RPMI7951 (cell line): ENCODE measurements around the gene ACTN3. TPM values are rescaled to one million over a fixed set of nuclear protein-coding genes. Genes with fewer than 3 reads are reported as not detected.
"Not testable (repeated sequence)": the region's sequence is repeated elsewhere in the genome, so short reads cannot be mapped to it uniquely, and the experiment has no call there.

ENCODE experiments used
- DNase-seq: peaks from one replicate; pipeline ENCODE4 v3.0.0-alpha.2; 2012; ENCODE audit warnings: low read depth
- total RNA-seq: library from RNA; depleted of rRNA; stranded (reverse); fragments of >200 nt; shearing (Covaris generic); gene quantifications from 2 replicates; pipeline ENCODE4 v1.2.3, GENCODE V29; 2014; rRNA removed

The ACTN3 gene
- total RNA-seq, 1 experiment from 2014 or later = under 0.01 TPM

DNA sequence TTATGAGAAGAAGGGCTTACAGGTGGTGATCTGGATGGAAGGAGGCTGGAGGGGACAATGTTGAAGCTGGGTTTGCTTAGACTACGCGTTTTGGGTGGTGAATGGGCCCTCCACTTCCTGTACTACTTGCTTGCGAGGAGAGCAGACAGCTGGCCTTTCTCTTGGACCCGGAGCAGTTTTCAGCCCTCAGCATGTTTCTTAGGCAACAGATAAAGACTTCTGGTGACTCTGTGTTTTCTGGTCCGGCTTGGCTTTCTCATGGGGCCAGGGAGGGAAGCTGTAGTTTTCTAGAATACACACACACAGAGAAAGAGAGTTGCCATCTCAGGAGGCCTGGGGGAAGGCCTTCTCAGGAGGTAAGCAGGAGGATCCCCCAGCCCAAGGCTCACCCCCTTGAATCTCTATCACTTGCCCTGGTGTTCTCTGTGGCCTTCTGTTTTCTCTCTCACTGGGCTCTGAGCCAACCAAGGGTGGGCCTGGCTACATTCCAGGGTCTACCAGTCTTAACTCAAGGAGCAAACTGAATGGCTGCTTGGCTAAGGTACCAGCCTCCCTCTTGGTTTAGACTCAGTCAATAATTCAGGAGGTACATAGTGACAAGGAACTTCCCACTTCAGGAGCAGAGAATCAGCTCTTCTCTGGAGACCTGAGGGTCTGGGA, 48.7 kb downstream of the ACTN3 start:
- DNase-seq = peak; percentile 25

DNA sequence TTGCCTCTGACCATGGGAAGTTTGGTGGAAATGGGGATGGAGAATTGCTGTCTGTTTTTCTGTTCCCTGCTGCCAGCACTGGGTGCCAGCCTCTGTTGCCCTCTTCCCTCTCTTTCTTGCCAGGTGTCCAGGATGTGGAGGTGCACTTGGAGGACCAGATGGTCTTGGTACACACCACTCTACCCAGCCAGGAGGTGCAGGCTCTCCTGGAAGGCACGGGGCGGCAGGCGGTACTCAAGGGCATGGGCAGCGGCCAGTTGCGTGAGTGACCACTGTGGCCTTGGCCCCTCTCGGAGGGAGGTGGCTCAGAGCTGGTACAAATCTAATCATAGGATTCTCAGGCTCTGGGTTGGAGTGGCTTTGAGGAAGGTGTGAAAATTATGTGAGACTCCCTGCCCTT, 52.3 kb downstream of the ACTN3 start:
- no peak for DNase-seq

DNA sequence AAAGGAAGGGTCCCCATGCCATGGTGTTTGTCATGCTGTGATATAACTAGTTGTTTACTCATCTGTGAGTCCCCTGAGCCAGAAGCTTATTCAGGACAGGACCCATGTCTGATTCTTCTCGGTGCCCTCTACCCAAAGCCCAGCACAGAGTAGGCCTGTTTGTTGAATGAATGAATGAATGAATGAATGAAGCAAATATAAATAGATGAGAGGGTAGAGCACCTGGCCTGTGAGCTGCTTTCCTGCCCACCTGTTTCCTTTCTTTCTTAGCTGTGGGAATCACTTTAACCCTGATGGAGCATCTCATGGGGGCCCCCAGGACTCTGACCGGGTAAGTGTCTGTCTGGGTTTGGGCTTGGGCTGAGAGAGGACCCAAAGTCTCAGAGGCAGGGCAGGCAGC, 53.5 kb downstream of the ACTN3 start:
- no peak for DNase-seq

DNA sequence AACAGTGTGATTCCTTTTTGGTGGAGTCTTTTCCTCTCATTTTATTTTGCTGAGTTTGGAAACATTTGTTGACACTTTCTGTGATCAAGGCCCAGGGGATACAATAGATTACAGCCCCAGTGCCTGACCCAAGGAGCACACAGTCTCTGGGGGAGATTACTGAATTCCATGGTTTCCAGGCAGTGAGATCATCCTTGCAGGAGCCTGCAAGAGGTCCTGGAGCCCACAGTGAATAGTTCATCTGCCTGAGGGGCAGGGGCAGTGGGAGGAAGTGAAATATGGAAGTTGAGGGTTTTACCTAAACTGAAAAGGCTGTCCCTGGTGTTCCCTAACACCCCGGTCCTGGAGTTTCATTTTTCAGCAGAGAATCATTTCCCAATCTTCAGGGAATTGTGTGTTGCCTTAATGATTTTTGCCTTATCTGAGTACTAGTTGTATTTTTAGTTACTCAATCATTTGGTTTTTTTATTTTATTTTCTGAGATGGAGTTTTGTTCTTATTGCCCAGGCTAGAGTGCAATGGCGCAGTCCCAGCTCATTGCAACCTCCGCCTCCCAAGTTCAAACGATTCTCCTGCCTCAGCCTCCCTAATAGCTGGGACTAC, 54.0 kb downstream of the ACTN3 start:
- DNase-seq = no peak

DNA sequence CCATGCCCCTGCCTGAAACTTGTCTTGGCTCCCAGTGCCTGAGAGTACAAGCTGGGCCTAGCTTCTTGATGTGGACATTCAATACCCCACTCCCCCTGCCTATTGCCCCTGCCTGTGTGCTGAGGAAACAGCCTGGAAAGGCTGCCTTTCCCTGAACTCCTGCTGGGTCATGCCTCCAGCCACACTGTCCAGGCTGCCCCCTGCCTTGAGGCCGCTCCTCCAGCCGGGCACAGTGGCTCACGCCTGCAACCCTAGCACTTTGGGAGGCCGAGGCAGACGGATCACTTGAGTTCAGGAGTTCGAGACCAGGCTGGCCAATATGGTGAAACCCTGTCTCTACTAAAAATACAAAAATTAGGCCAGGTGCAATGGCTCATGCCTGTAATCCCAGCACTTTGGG, 56.4 kb downstream of the ACTN3 start:
- no peak for DNase-seq

DNA sequence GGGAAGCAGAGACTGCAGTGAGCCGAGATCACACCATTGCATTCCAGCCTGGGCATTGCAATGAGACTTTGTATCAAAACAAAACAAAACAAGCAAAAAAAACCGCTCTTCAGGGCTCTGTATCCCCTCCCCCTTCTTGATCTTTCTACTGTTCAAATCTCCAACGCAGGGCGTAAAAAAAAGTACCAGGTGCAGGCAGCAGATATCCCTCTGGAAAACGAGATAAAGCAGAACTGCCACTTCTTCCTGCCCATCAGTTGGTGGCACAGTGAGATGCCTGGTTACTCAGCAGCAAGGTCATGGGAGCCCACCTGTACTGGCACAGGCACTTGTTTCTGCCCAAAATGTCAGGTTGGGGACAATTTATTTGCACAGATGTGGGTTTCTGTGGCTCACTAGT, 57.5 kb downstream of the ACTN3 start:
- no peak for DNase-seq

DNA sequence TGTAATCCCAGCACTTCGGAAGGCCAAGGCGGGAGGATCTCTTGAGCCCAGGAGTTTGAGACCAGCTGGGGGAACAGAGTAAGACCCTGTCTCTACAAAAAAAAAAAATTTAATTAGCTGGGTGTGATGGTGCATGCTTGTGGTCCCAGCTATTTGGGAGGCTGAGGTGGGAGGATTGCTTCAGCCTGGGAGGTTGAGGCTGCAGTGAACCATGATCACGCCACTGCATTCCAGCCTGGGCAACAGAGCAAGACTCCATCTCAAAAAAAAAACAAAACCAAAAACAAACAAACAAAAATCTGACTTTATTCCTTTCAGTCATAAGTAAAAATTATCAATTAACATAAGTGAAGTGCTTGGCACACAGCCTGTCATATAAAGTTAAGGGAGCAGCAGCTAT, 59.9 kb downstream of the ACTN3 start:
- not testable (repeated sequence) for DNase-seq

DNA sequence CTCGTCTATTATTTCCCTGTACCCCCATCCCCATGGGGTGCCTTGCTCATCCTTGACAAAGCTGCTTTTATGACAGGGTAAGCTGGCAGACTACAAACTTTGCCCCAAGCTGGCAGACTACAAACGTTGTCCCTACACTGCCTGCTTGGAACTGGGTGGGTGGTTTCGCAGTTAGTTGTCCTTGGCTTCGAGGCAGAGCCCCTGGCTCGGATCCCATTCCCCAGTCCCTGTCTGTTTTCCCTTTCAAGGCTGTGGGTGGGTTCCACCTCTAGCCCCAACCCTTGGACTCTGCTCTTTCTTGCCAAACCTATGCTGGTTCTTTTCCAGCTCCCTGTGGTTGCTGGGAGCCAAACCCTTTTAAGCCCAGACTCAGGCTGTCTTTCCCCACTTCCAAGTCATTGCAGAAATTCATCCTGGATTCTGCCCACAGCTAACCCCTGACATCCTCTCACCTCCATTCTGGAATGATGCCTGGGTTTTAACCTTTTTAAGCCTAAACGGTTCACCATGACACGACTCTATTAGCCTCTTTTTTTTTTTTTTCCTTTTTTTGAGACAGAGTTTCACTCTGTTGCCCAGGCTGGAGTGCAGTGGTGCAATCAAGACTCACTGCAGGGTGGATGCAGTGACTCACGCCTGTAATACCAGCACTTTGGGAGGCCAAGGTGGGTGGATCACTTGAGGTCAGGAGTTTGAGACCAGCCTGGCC, 60.6 kb downstream of the ACTN3 start:
- DNase-seq = peak; percentile 88

DNA sequence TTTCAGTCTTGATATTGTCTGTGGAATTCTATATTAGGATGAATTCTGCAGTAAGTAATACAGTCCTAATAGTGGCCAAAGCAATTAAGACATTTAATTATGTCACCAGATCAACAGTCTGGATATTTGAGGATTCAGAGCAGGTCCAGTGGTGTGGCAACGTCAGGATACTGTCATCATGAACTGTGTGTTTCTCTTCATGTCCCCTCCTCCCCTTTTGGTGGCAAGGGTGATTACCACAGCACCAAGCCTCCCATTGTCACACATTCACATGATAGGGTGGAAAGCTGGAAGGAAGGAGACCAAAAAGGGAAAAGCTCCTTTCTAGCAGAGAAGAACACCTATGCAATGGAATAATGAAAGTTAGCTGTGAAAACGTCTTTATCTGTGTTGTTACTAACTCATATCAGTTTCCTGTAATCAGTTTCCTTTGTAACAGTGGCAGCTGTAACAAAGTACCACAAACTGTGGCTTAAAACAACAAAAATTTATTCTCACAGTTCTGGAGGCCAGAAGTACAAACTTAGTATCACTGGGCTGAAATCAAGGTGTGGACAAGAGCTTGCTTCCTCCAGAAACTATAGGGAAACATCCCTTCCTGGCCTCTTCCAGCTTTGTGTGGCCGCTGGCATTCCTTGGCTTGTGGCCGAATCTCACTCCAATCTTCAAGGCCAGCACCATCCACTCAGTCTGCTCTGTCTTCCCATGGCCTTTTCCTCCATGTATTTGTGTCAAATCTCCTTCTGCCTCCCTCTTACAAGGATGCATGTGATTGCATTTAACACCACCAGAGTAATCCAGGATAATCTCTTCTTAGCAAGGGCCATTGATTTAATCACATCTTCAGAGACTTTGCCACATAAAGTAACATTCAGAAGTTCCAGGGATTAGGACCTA, 63.3 kb downstream of the ACTN3 start:
- no peak for DNase-seq

DNA sequence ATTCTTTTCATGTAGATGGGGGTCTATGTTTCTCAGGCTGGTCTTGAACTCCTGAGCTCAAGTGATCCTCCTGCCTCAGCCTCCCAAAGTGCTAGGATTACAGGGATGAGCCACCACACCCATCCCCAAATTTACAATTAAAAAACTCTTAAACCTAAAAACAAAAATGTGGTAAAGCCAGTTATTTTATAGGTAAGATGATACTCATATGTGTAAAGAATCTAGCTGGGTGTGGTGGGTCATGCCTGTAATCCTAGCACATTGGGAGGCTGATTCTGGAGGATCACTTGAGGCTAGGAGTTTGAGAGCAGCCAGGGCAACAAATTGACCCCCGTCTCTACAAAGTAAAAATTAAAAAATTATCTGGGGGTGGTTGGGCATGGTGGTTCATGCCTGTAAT, 65.8 kb downstream of the ACTN3 start:
- no peak for DNase-seq

Other genes starting within 250 kb of the ACTN3 start
- gene CD248, start 229.9 kb upstream of the ACTN3 start, total RNA-seq = not detected in 2 replicates
- 28.0 and 38.8 TPM in 2 replicates for gene RIN1, start 210.5 kb upstream of the ACTN3 start, total RNA-seq
- gene BRMS1, start 201.8 kb upstream of the ACTN3 start, total RNA-seq = 91.7 and 92.6 TPM in 2 replicates
- 49.3 and 50.5 TPM in 2 replicates for gene B4GAT1, start 199.3 kb upstream of the ACTN3 start, total RNA-seq
- gene SLC29A2, start 175.1 kb upstream of the ACTN3 start, total RNA-seq = 0.39 and 1.4 TPM in 2 replicates
- gene NPAS4, start 125.9 kb upstream of the ACTN3 start, total RNA-seq = not detected in 2 replicates
- gene MRPL11, start 108.1 kb upstream of the ACTN3 start, total RNA-seq = 67.6 and 74.4 TPM in 2 replicates
- 6.6 TPM in 2 replicates for gene PELI3, start 80.0 kb upstream of the ACTN3 start, total RNA-seq
- gene DPP3, start 66.5 kb upstream of the ACTN3 start, total RNA-seq = 36.8 and 46.4 TPM in 2 replicates
- gene BBS1, start 36.3 kb upstream of the ACTN3 start, total RNA-seq = 17.5 and 29.6 TPM in 2 replicates
- gene ZDHHC24, start 855 bp upstream of the ACTN3 start, total RNA-seq = 7.2 and 10.9 TPM in 2 replicates
- 26.3 and 27.5 TPM in 2 replicates for gene CTSF, start 21.7 kb downstream of the ACTN3 start, total RNA-seq
- gene CCDC87, start 46.2 kb downstream of the ACTN3 start, total RNA-seq = 0.10 and 0.84 TPM in 2 replicates
- gene CCS, start 46.3 kb downstream of the ACTN3 start, total RNA-seq = 28.5 and 33.3 TPM in 2 replicates
- gene RBM14, start 69.7 kb downstream of the ACTN3 start, total RNA-seq = 32.8 and 34.1 TPM in 2 replicates
- gene RBM4, start 91.8 kb downstream of the ACTN3 start, total RNA-seq = 126 and 138 TPM in 2 replicates
- gene RBM4B, start 131.0 kb downstream of the ACTN3 start, total RNA-seq = 20.7 and 25.4 TPM in 2 replicates
- under 0.01 and 0.68 TPM in 2 replicates for gene SPTBN2, start 182.3 kb downstream of the ACTN3 start, total RNA-seq